H1 (cell line): ENCODE results near the gene LYVE1. TPM values are rescaled to one million over a fixed set of nuclear protein-coding genes. Genes with fewer than 3 reads are reported as not detected.

Source experiments
- CHD2 ChIP-seq: IDR thresholded peaks from 2 replicates; pipeline ENCODE4 v1.6.1; 2012; ENCODE audit warnings: low read length, improper control_type of control experiment
- JUN ChIP-seq: IDR thresholded peaks from 2 replicates; pipeline ENCODE4 v1.6.1; 2011; ENCODE audit warnings: low read depth, mild to moderate bottlenecking, improper control_type of control experiment, low read length
- JUND ChIP-seq: IDR thresholded peaks from 2 replicates; pipeline ENCODE4 v1.6.1; 2011; ENCODE audit warnings: mild to moderate bottlenecking, improper control_type of control experiment, low read length
- KDM5A ChIP-seq: fragments of 200-600 bp; IDR thresholded peaks from 2 replicates; pipeline ENCODE4 v1.7.1; 2012; ENCODE audit warnings: mild to moderate bottlenecking, low read length, inconsistent platforms, mixed read lengths
- NANOG ChIP-seq: IDR thresholded peaks from 2 replicates; pipeline ENCODE4 v1.6.1; 2011; ENCODE audit warnings: low read length, low read depth, mild to moderate bottlenecking, inconsistent platforms; ENCODE audit not compliant: insufficient read depth, poor library complexity, severe bottlenecking
- PHF8 ChIP-seq: fragments of 200-600 bp; sonication (generic); conservative IDR thresholded peaks from 2 replicates; pipeline ENCODE4 v1.7.1; 2012; ENCODE audit warnings: low read depth, mild to moderate bottlenecking, inconsistent platforms, low read length, moderate library complexity
- RBBP5 ChIP-seq: IDR thresholded peaks from 2 replicates; pipeline ENCODE4 v1.7.1; 2012; ENCODE audit warnings: low read depth, mild to moderate bottlenecking, inconsistent platforms, low read length, moderate library complexity, borderline replicate concordance
- RNF2 ChIP-seq: fragments of 200-900, 300-1000 bp; sonication (generic); IDR thresholded peaks from 2 replicates; pipeline ENCODE4 v1.7.1; 2016; ENCODE audit warnings: borderline replicate concordance, low read depth, mild to moderate bottlenecking, antibody characterized with exemption, low read length; ENCODE audit not compliant: poor library complexity, severe bottlenecking; ENCODE audit errors: missing control alignments
- SP2 ChIP-seq: IDR thresholded peaks from 2 replicates; pipeline ENCODE4 v1.6.1; 2012; ENCODE audit warnings: mild to moderate bottlenecking, low read length, inconsistent platforms
- TCF12 ChIP-seq: IDR thresholded peaks from 2 replicates; pipeline ENCODE4 v1.6.1; 2011; ENCODE audit warnings: low read depth, mild to moderate bottlenecking, low read length
- YY1 ChIP-seq: IDR thresholded peaks from 2 replicates; pipeline ENCODE4 v1.6.1; 2011; ENCODE audit warnings: low read depth, mild to moderate bottlenecking, low read length
- polyA plus RNA-seq, 7 experiments: library from polyadenylated mRNA; depleted of rRNA in 3 of 7; stranded (reverse) in 5 of 7; unstranded in 2 of 7; fragments of >200 nt in 5 of 7; fragments of 200-250 nt in 2 of 7; gene quantifications; 1 replicate in 5 of 7; 2 replicates in 1 of 7; 4 replicates in 1 of 7; pipeline versions ENCODE4 v1.2.1 to v1.2.3, GENCODE V29; 2011 to 2013; ENCODE audit warnings: missing spikeins in 2 of 7, mixed read lengths in 2 of 7
- total RNA-seq: library from RNA; stranded (reverse); fragmentation: NEBNext Ultra II Directional; extraction: Animal tissue kit (Norgen Biotek cat#: 25700); gene quantifications from 2 replicates; pipeline ENCODE4 v1.2.1, GENCODE V29; 2021
- TF ChIP-seq, protein P1 (sequence below): fragments of 300-600 bp; sonication (generic); IDR thresholded peaks from 2 replicates; pipeline ENCODE4 v1.7.1; 2012; ENCODE audit warnings: low read length, moderate library complexity, mild to moderate bottlenecking, inconsistent platforms; ENCODE audit not compliant: insufficient replicate concordance

The LYVE1 gene
- total and polyA plus RNA-seq, 2 of the 8 experiments (the other 6 are each of a cell fraction or from before 2014, with no cell fraction given): 0.09 TPM; not detected in 1

DNA sequence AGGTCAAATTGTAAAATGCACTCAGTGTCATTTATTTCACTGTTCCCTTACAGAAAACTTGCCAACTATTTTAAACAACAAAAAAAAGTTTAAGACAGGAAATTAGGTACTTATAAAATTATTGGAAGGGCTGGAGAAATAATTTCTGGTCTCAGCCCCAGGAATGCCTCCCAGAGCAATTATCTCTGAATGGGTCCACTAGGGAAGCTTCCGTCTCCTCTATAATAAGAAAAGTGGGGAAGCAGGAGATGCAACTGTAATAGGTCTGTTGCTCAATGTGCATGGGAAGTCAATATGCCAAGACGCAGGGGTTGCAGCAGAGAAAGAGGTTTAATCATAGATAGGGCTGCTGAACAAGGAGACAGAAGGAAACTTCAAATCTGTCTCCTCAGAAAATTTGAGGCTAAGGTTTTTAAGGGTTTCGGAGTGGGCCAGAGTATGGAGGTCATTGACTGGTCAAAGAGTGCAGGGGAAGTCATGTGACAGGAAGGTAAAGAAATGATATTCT is 16.6 kb downstream of the LYVE1 start (continued):
- TF ChIP-seq, protein P1, sequence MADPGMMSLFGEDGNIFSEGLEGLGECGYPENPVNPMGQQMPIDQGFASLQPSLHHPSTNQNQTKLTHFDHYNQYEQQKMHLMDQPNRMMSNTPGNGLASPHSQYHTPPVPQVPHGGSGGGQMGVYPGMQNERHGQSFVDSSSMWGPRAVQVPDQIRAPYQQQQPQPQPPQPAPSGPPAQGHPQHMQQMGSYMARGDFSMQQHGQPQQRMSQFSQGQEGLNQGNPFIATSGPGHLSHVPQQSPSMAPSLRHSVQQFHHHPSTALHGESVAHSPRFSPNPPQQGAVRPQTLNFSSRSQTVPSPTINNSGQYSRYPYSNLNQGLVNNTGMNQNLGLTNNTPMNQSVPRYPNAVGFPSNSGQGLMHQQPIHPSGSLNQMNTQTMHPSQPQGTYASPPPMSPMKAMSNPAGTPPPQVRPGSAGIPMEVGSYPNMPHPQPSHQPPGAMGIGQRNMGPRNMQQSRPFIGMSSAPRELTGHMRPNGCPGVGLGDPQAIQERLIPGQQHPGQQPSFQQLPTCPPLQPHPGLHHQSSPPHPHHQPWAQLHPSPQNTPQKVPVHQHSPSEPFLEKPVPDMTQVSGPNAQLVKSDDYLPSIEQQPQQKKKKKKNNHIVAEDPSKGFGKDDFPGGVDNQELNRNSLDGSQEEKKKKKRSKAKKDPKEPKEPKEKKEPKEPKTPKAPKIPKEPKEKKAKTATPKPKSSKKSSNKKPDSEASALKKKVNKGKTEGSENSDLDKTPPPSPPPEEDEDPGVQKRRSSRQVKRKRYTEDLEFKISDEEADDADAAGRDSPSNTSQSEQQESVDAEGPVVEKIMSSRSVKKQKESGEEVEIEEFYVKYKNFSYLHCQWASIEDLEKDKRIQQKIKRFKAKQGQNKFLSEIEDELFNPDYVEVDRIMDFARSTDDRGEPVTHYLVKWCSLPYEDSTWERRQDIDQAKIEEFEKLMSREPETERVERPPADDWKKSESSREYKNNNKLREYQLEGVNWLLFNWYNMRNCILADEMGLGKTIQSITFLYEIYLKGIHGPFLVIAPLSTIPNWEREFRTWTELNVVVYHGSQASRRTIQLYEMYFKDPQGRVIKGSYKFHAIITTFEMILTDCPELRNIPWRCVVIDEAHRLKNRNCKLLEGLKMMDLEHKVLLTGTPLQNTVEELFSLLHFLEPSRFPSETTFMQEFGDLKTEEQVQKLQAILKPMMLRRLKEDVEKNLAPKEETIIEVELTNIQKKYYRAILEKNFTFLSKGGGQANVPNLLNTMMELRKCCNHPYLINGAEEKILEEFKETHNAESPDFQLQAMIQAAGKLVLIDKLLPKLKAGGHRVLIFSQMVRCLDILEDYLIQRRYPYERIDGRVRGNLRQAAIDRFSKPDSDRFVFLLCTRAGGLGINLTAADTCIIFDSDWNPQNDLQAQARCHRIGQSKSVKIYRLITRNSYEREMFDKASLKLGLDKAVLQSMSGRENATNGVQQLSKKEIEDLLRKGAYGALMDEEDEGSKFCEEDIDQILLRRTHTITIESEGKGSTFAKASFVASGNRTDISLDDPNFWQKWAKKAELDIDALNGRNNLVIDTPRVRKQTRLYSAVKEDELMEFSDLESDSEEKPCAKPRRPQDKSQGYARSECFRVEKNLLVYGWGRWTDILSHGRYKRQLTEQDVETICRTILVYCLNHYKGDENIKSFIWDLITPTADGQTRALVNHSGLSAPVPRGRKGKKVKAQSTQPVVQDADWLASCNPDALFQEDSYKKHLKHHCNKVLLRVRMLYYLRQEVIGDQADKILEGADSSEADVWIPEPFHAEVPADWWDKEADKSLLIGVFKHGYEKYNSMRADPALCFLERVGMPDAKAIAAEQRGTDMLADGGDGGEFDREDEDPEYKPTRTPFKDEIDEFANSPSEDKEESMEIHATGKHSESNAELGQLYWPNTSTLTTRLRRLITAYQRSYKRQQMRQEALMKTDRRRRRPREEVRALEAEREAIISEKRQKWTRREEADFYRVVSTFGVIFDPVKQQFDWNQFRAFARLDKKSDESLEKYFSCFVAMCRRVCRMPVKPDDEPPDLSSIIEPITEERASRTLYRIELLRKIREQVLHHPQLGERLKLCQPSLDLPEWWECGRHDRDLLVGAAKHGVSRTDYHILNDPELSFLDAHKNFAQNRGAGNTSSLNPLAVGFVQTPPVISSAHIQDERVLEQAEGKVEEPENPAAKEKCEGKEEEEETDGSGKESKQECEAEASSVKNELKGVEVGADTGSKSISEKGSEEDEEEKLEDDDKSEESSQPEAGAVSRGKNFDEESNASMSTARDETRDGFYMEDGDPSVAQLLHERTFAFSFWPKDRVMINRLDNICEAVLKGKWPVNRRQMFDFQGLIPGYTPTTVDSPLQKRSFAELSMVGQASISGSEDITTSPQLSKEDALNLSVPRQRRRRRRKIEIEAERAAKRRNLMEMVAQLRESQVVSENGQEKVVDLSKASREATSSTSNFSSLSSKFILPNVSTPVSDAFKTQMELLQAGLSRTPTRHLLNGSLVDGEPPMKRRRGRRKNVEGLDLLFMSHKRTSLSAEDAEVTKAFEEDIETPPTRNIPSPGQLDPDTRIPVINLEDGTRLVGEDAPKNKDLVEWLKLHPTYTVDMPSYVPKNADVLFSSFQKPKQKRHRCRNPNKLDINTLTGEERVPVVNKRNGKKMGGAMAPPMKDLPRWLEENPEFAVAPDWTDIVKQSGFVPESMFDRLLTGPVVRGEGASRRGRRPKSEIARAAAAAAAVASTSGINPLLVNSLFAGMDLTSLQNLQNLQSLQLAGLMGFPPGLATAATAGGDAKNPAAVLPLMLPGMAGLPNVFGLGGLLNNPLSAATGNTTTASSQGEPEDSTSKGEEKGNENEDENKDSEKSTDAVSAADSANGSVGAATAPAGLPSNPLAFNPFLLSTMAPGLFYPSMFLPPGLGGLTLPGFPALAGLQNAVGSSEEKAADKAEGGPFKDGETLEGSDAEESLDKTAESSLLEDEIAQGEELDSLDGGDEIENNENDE: no peak
- TF ChIP-seq SP2 (no peak), TCF12 (no peak), PHF8 (no peak), RBBP5 (no peak), NANOG (no peak), KDM5A (no peak), CHD2 (no peak), JUND (no peak), JUN (no peak), YY1 (no peak), RNF2 (no peak)
